HepG2 (cell line): ENCODE results near the gene MAP1B. TPM values are rescaled to one million over a fixed set of nuclear protein-coding genes. Genes with fewer than 3 reads are reported as not detected.

Source experiments
- ATAC-seq: fragments of 200-7000 bp; cut with Tn5 transposase; 3 replicates; pipeline ENCODE4 v1.9.1; 2020; ENCODE audit warnings: mild to moderate bottlenecking, moderate library complexity
- BruUV-seq: library from RNA; stranded (reverse); fragments of 400-500 nt; replicated peaks from 2 replicates; lab custom pipeline; 2021; lab: Mats Ljungman, UMichigan
- CTCF ChIA-PET: fragments of 300-600 bp; formaldehyde crosslinking; extraction: SDS; loops from one replicate; lab custom pipeline; 2021; ENCODE audit warnings: low total read pairs, inconsistent platforms, low intra/inter-chr PET ratio; lab: Yijun Ruan, JAX
- POLR2A ChIA-PET: fragments of 350-600 bp; sonication (Branson Sonifier 250); formaldehyde crosslinking; loops from one replicate; lab custom pipeline; 2020; ENCODE audit warnings: antibody characterized with exemption, inconsistent platforms; lab: Yijun Ruan, JAX
- DNase-seq: peaks from one replicate; pipeline ENCODE4 v3.0.0-alpha.2; 2015; ENCODE audit warnings: low spot score
- FAIRE-seq: peaks from 3 replicates; lab custom pipeline; 2011; peaks lifted over from hg19 to GRCh38; lab: Jason Lieb, UNC
- H2AFZ ChIP-seq: one replicate; pipeline ENCODE4 v1.6.1; 2011; ENCODE audit warnings: low read length, inconsistent platforms
- H3K27ac ChIP-seq: fragments of 300-600 bp; 3 replicates; pipeline ENCODE4 v1.8.0; 2011; ENCODE audit warnings: mixed run types, mild to moderate bottlenecking, mixed read lengths, low read length, inconsistent platforms; ENCODE audit not compliant: insufficient read depth; ENCODE audit errors: extremely low read length
- H3K27me3 ChIP-seq, 2 experiments: fragments of 200-600 bp in 1 of 2; 2 replicates in 1 of 2; 3 replicates in 1 of 2; pipeline versions ENCODE4 v1.6.0 to v1.8.0; 2011; ENCODE audit warnings: low read length in 2 of 2, mild to moderate bottlenecking in 2 of 2, moderate library complexity in 2 of 2, inconsistent platforms in 1 of 2; ENCODE audit not compliant: insufficient read depth in 2 of 2, control insufficient read depth in 1 of 2
- H3K36me3 ChIP-seq, 2 experiments: fragments of 200-600 bp in 1 of 2; replicated peaks in 1 of 2; 2 replicates in 1 of 2; 3 replicates in 1 of 2; pipeline versions ENCODE4 v1.5.1 to v1.8.0; 2011; ENCODE audit warnings: low read length in 2 of 2, inconsistent platforms in 1 of 2; ENCODE audit not compliant: insufficient read depth in 2 of 2, control insufficient read depth in 1 of 2
- H3K4me1 ChIP-seq: 2 replicates; pipeline ENCODE4 v1.5.1; 2012; ENCODE audit warnings: low read length, inconsistent platforms; ENCODE audit not compliant: insufficient read depth
- H3K4me2 ChIP-seq: 2 replicates; pipeline ENCODE4 v1.6.0; 2011; ENCODE audit warnings: low read depth, low read length, inconsistent platforms
- H3K4me3 ChIP-seq, 3 experiments: fragments of 200-600 bp in 1 of 3; sonication (generic), shearing (Covaris generic) in 1 of 3; replicated peaks in 1 of 3; 2 replicates each; pipeline ENCODE4 v1.5.1; 2011 to 2016; ENCODE audit warnings: low read length in 3 of 3, inconsistent platforms in 2 of 3, low read depth in 2 of 3, mild to moderate bottlenecking in 2 of 3, control low read depth in 1 of 3, mixed read lengths in 1 of 3; ENCODE audit not compliant: insufficient read depth in 1 of 3
- H3K79me2 ChIP-seq: one replicate; pipeline ENCODE4 v1.6.1; 2011; ENCODE audit warnings: low read length, inconsistent platforms; ENCODE audit not compliant: insufficient read depth
- H3K9ac ChIP-seq: 2 replicates; pipeline ENCODE4 v1.6.0; 2011; ENCODE audit warnings: mild to moderate bottlenecking, low read depth, low read length, inconsistent platforms; ENCODE audit not compliant: insufficient read depth
- H3K9me3 ChIP-seq: 2 replicates; pipeline ENCODE4 v1.5.1; 2012; ENCODE audit warnings: mild to moderate bottlenecking, low read length
- H4K20me1 ChIP-seq: 2 replicates; pipeline ENCODE4 v1.6.0; 2011; ENCODE audit warnings: inconsistent platforms, mild to moderate bottlenecking, low read length, moderate library complexity; ENCODE audit not compliant: insufficient read depth
- JUN ChIP-seq: sonication (generic); formaldehyde crosslinking; IDR thresholded peaks from 2 replicates; pipeline ENCODE4 v1.4.0; 2020; ENCODE audit warnings: mild to moderate bottlenecking, missing genetic modification reagents
- RARG ChIP-seq: sonication (generic); formaldehyde crosslinking; IDR thresholded peaks from 2 replicates; pipeline ENCODE4 v1.4.0; 2020; ENCODE audit warnings: low read depth, mild to moderate bottlenecking, missing genetic modification reagents
- RORA ChIP-seq: sonication (generic); formaldehyde crosslinking; IDR thresholded peaks from 2 replicates; pipeline ENCODE4 v1.5.0; 2020; ENCODE audit warnings: mild to moderate bottlenecking, missing genetic modification reagents, moderate library complexity
- RXRA ChIP-seq: sonication (generic); formaldehyde crosslinking; IDR thresholded peaks from 2 replicates; pipeline ENCODE4 v1.5.1; 2020; ENCODE audit warnings: missing genetic modification reagents
- SP140L ChIP-seq: sonication (generic); formaldehyde crosslinking; IDR thresholded peaks from 2 replicates; pipeline ENCODE4 v1.4.0; 2020; ENCODE audit warnings: missing genetic modification reagents, borderline replicate concordance
- SSRP1 ChIP-seq: IDR thresholded peaks from 2 replicates; pipeline ENCODE4 v1.6.1; 2016; ENCODE audit warnings: control low read depth
- TMF1 ChIP-seq: sonication (generic); formaldehyde crosslinking; IDR thresholded peaks from 2 replicates; pipeline ENCODE4 v1.8.1; 2022; ENCODE audit warnings: low read depth, missing genetic modification reagents
- ZKSCAN1 ChIP-seq: fragments of 150-350 bp; IDR thresholded peaks from 2 replicates; pipeline ENCODE4 v1.6.1; 2014; ENCODE audit warnings: low read length
- ZNF883 ChIP-seq: sonication (generic); formaldehyde crosslinking; IDR thresholded peaks from 2 replicates; pipeline ENCODE4 v1.5.1; 2020; ENCODE audit warnings: mild to moderate bottlenecking, missing genetic modification reagents; ENCODE audit errors: not compliant biosample characterization
- WGBS: methylation state at CpG from one replicate; pipeline ENCODE4 v1.1.6; 2017; ENCODE audit warnings: low lambda C conversion rate; 5-methylcytosine and 5-hydroxymethylcytosine counted together
- in situ Hi-C: cut with HindIII; loops from 2 replicates; pipeline ENCODE4 v1.10.0; 2017; ENCODE audit warnings: low pct_unique_long_range_greater_than_20kb; ENCODE audit not compliant: extremely low pct_ligation_motif_present
- intact Hi-C: fragments of 100-400 bp; cut with micrococcal nuclease; formaldehyde crosslinking; loops from one replicate; pipeline ENCODE4 v1.10.0; 2022; ENCODE audit not compliant: unreplicated experiment
- polyA plus RNA-seq, 8 experiments: library from polyadenylated mRNA; depleted of rRNA in 3 of 8; stranded (reverse) in 7 of 8; unstranded in 1 of 8; fragments of >200 nt; fragmentation: Illumina TruSeq in 4 of 8; extraction: Trizol in 4 of 8; gene quantifications; 2 replicates each; pipeline versions ENCODE4 v1.2.1 to v1.2.3, GENCODE V29; 2011 to 2016; ENCODE audit warnings: low read depth in 4 of 8, missing spikeins in 1 of 8, mixed read lengths in 1 of 8; ENCODE audit not compliant: insufficient read depth in 1 of 8
- total RNA-seq, 5 experiments: library from RNA; depleted of rRNA; stranded (reverse); fragments of >200 nt; fragmentation: Illumina TruSeq; extraction: Trizol; gene quantifications; 2 replicates each; pipeline ENCODE4 v1.2.3, GENCODE V29; 2016; ENCODE audit warnings: low read depth in 1 of 5
- TF ChIP-seq, protein P1 (sequence below): sonication (generic); formaldehyde crosslinking; IDR thresholded peaks from 2 replicates; pipeline ENCODE4 v1.9.0; 2021; ENCODE audit warnings: missing genetic modification reagents, borderline replicate concordance
- TF ChIP-seq, protein P2 (sequence below): sonication (generic); formaldehyde crosslinking; IDR thresholded peaks from 2 replicates; pipeline ENCODE4 v1.9.0; 2021; ENCODE audit warnings: missing genetic modification reagents, mild to moderate bottlenecking, borderline replicate concordance

MAP1B gene
- total and polyA plus RNA-seq, 2 of the 13 experiments (the other 11 are each of a cell fraction or from before 2014, with no cell fraction given): 3.3 to 6.2 TPM

DNA sequence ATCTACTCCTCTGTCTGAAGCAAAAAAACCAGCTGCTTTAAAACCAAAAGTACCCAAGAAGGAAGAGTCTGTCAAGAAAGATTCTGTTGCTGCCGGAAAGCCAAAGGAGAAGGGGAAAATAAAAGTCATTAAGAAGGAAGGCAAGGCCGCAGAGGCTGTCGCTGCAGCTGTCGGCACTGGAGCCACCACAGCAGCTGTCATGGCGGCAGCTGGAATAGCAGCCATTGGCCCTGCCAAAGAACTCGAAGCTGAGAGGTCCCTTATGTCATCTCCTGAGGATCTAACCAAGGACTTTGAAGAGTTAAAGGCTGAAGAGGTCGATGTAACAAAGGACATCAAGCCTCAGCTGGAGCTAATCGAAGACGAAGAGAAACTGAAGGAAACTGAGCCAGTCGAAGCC is 88.3 kb downstream of the MAP1B start:
- H3K9ac ChIP-seq: no peak overlapping the region
- FAIRE-seq (no peak), ATAC-seq (no peak), DNase-seq (no peak)
- CTCF ChIA-PET: no interaction called here
- H3K27me3 ChIP-seq: no peaks in the 10 kb centered on the region
- no peaks in the 10 kb centered on the region for H3K9me3 ChIP-seq
- 0 out of 5 replicates have a peak, but pooled peaks cover 0 to 4% of the 10 kb centered on the region in 2 experiments for H3K36me3 ChIP-seq
- no peaks in the 10 kb centered on the region for H3K79me2 ChIP-seq
- TF ChIP-seq TMF1 (CRISPR knock-in tag) (no peak), ZKSCAN1 (no peak), SSRP1 (CRISPR knock-in tag) (no peak), RXRA (no peak), RARG (CRISPR knock-in tag) (no peak), ZNF883 (CRISPR knock-in tag) (no peak), SP140L (CRISPR knock-in tag) (no peak), RORA (CRISPR knock-in tag) (no peak), JUN (no peak)
- TF ChIP-seq, protein P1, sequence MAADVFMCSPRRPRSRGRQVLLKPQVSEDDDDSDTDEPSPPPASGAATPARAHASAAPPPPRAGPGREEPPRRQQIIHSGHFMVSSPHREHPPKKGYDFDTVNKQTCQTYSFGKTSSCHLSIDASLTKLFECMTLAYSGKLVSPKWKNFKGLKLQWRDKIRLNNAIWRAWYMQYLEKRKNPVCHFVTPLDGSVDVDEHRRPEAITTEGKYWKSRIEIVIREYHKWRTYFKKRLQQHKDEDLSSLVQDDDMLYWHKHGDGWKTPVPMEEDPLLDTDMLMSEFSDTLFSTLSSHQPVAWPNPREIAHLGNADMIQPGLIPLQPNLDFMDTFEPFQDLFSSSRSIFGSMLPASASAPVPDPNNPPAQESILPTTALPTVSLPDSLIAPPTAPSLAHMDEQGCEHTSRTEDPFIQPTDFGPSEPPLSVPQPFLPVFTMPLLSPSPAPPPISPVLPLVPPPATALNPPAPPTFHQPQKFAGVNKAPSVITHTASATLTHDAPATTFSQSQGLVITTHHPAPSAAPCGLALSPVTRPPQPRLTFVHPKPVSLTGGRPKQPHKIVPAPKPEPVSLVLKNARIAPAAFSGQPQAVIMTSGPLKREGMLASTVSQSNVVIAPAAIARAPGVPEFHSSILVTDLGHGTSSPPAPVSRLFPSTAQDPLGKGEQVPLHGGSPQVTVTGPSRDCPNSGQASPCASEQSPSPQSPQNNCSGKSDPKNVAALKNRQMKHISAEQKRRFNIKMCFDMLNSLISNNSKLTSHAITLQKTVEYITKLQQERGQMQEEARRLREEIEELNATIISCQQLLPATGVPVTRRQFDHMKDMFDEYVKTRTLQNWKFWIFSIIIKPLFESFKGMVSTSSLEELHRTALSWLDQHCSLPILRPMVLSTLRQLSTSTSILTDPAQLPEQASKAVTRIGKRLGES (CRISPR knock-in tag): no peak
- TF ChIP-seq, protein P2, sequence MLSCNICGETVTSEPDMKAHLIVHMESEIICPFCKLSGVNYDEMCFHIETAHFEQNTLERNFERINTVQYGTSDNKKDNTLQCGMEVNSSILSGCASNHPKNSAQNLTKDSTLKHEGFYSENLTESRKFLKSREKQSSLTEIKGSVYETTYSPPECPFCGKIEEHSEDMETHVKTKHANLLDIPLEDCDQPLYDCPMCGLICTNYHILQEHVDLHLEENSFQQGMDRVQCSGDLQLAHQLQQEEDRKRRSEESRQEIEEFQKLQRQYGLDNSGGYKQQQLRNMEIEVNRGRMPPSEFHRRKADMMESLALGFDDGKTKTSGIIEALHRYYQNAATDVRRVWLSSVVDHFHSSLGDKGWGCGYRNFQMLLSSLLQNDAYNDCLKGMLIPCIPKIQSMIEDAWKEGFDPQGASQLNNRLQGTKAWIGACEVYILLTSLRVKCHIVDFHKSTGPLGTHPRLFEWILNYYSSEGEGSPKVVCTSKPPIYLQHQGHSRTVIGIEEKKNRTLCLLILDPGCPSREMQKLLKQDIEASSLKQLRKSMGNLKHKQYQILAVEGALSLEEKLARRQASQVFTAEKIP (CRISPR knock-in tag): no peak
- no peak overlapping the region for H3K4me2 ChIP-seq
- 83% methylated on average over 10 of the region's 10 CpGs for WGBS
- H2AFZ ChIP-seq: no peak overlapping the region
- intact Hi-C loops (no loop called here), in situ Hi-C loops (no loop called here)
- POLR2A ChIA-PET: no interaction called here
- no peak overlapping the region for H3K4me3 ChIP-seq
- H3K27ac ChIP-seq: no peak overlapping the region
- no peaks in the 10 kb centered on the region for H3K4me1 ChIP-seq
- BruUV-seq: no TSS peak
- no peaks in the 10 kb centered on the region for H4K20me1 ChIP-seq
